SKM-1 treated with dmso at 0.1 percent for 144 hours (cell line): ENCODE data around the gene GRK6.

ENCODE experiments used
- DNase-seq: peaks from one replicate; lab custom pipeline; 2025; ENCODE audit not compliant: unreplicated experiment; lab: John Stamatoyannopoulos, UW

GRK6 gene

GRCh38 chr5:177439518-177440053 lies 13.1 kb downstream of the GRK6 start:
- no peak for DNase-seq

- DNase-seq = no peak
These were observed 13.9 kb downstream of the GRK6 start for GRCh38 chr5:177440211-177440989.

GRCh38 chr5:177440990-177441780 lies 14.7 kb downstream of the GRK6 start:
- DNase-seq = no peak

GRCh38 chr5:177442066-177442826 lies 15.8 kb downstream of the GRK6 start:
- DNase-seq = no peak

- no peak for DNase-seq
These were observed 16.9 kb downstream of the GRK6 start for GRCh38 chr5:177443144-177443983.

- peak; percentile 15 for DNase-seq
These were observed 17.9 kb downstream of the GRK6 start for GRCh38 chr5:177444106-177445051.

- no peak for DNase-seq
These were observed 18.8 kb downstream of the GRK6 start for GRCh38 chr5:177445052-177445916.

GRCh38 chr5:177445917-177446199 lies 19.4 kb downstream of the GRK6 start:
- no peak for DNase-seq

- peak; percentile 75 for DNase-seq
These were observed 20.0 kb downstream of the GRK6 start, which contains the start of gene PRR7 for GRCh38 chr5:177446200-177447065. TSS of gene PRR7 (plus strand) at chr5:177446814. CDS start at chr5:177455068, 8,254 bp downstream.

- DNase-seq = peak; percentile 44
These were observed 20.7 kb downstream of the GRK6 start for GRCh38 chr5:177447066-177447610.

- DNase-seq = peak; percentile 14
These were observed 21.3 kb downstream of the GRK6 start for GRCh38 chr5:177447611-177448243.

GRCh38 chr5:177448244-177448950 lies 21.9 kb downstream of the GRK6 start:
- no peak for DNase-seq

GRCh38 chr5:177449140-177450061 lies 22.9 kb downstream of the GRK6 start:
- no peak for DNase-seq

GRCh38 chr5:177450667-177451424 lies 24.4 kb downstream of the GRK6 start:
- no peak for DNase-seq
